BLaER1 (cell line): ENCODE data around the gene CHSY3.

Source experiments
- H3K27ac ChIP-seq: shearing (Covaris generic); formaldehyde crosslinking; 2 replicates; pipeline ENCODE4 v1.8.1; 2022
- H3K27me3 ChIP-seq: shearing (Covaris generic); formaldehyde crosslinking; 2 replicates; pipeline ENCODE4 v1.8.1; 2022
- H3K36me3 ChIP-seq: shearing (Covaris generic); formaldehyde crosslinking; 2 replicates; pipeline ENCODE4 v1.8.1; 2022
- H3K4me1 ChIP-seq: shearing (Covaris generic); formaldehyde crosslinking; 2 replicates; pipeline ENCODE4 v1.8.1; 2022
- H3K4me2 ChIP-seq: shearing (Covaris generic); formaldehyde crosslinking; 2 replicates; pipeline ENCODE4 v1.8.1; 2022
- H3K4me3 ChIP-seq: shearing (Covaris generic); formaldehyde crosslinking; 2 replicates; pipeline ENCODE4 v1.8.1; 2022
- H3K9ac ChIP-seq: shearing (Covaris generic); formaldehyde crosslinking; 2 replicates; pipeline ENCODE4 v1.8.1; 2022
- H3K9me3 ChIP-seq: shearing (Covaris generic); formaldehyde crosslinking; 2 replicates; pipeline ENCODE4 v1.8.1; 2022
- H4K20me1 ChIP-seq: shearing (Covaris generic); formaldehyde crosslinking; 2 replicates; pipeline ENCODE4 v1.8.1; 2022
- Cebpa-rat ChIP-seq: shearing (Covaris generic); IDR thresholded peaks from 2 replicates; pipeline ENCODE4 v1.8.1; 2022

The CHSY3 gene

DNA sequence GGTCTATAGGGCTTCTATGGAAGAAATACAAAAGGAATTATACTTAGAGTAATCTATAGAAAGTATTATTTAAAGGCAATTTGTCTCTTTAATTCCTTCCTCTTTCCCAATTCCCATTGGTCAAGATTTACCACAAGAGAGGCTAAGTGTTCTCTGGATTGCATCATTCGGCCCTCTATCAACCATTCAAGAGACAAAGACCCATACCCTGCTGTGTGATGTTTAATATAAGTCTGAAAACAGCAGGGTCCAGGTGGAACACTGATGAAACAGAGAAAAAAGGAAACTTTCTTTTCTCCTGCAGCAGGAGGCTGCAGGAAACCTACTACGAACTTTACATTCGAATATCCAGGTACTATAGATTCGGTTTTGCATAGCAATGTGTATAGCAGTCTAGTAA lies 323.4 kb downstream of the CHSY3 start:
- Histone ChIP-seq H3K9me3 (no peaks in the 10 kb centered on the region), H3K4me1 (no peaks in the 10 kb centered on the region), H3K9ac (no peak overlapping the region), H3K4me2 (no peak overlapping the region), H4K20me1 (no peaks in the 10 kb centered on the region), H3K4me3 (no peak overlapping the region), H3K27me3 (no peaks in the 10 kb centered on the region), H3K36me3 (no peaks in the 10 kb centered on the region), H3K27ac (no peak overlapping the region)
- no peak for TF ChIP-seq Cebpa-rat

DNA sequence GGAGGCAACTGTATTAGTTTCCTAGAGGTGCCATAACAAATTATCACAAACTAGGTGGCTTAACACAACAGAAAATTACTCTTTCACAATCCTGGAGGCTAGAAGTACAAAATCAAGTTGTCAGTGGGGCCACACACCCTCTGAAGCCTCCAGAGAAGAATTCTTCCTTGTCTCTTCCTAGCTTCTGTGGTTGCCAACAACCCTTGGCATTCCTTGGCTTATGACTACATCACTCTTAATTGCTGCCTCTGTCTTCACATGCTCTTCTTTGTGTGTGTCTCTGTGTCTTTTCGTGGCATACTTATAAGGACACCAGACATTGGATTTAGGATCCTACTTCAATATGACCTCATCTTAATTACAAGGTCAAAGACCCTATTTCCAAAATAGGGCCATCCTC lies 327.5 kb downstream of the CHSY3 start:
- Histone ChIP-seq H3K4me3 (no peak overlapping the region), H3K9me3 (no peaks in the 10 kb centered on the region; the same call in 1 of the 2 replicates), H3K36me3 (no peaks in the 10 kb centered on the region), H4K20me1 (no peaks in the 10 kb centered on the region), H3K27me3 (no peaks in the 10 kb centered on the region), H3K27ac (no peak overlapping the region), H3K9ac (no peak overlapping the region), H3K4me1 (no peaks in the 10 kb centered on the region), H3K4me2 (no peak overlapping the region)
- no peak for TF ChIP-seq Cebpa-rat

DNA sequence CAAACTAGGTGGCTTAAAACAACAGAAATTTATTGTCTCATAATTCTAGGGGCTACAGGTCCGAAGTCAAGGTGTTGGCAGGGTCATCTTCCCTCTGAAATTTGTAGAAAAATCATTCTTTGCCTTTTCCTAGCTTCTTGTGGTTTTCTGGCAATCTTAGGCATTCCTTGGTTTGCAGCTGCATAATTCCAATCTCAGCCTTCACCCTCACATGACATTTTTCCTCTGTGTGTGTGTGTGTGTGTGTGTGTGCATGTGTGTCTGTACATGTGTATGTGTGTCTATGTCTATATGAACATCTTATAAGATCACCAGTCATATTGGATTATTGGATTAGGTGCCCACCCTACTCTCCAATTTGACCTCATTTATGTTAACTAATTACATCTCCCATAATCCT lies 330.6 kb downstream of the CHSY3 start:
- no peaks in the 10 kb centered on the region; the same call in 1 of the 2 replicates for H3K9me3 ChIP-seq
- H3K4me3 ChIP-seq = no peak overlapping the region
- no peak overlapping the region for H3K4me2 ChIP-seq
- H3K27ac ChIP-seq = no peak overlapping the region
- H3K4me1 ChIP-seq = no peaks in the 10 kb centered on the region
- no peaks in the 10 kb centered on the region for H3K27me3 ChIP-seq
- H3K36me3 ChIP-seq = no peaks in the 10 kb centered on the region
- H3K9ac ChIP-seq = no peak overlapping the region
- no peak for TF ChIP-seq Cebpa-rat
- H4K20me1 ChIP-seq = no peaks in the 10 kb centered on the region
